T-helper 2 cell treated with Interferon-gamma antibody and Interleukin-4, amounts not matched to agents 5 μg/mL and 100 μg/mL, for 36 hours (primary cell): ENCODE data around the gene EIF2B2.

Experiments
- DNase-seq: peaks from one replicate; pipeline ENCODE4 v3.0.0; 2021; ENCODE audit warnings: low spot score
- H3K27ac Mint-ChIP-seq: one replicate; pipeline ENCODE4 v1.8.0; 2021; ENCODE audit warnings: mild to moderate bottlenecking, mixed read lengths
- H3K27me3 Mint-ChIP-seq: one replicate; pipeline ENCODE4 v1.8.0; 2021; ENCODE audit warnings: low read depth, mixed read lengths
- H3K36me3 Mint-ChIP-seq: one replicate; pipeline ENCODE4 v1.8.0; 2021; ENCODE audit warnings: low read depth, mixed read lengths
- H3K4me1 Mint-ChIP-seq: one replicate; pipeline ENCODE4 v1.8.0; 2021; ENCODE audit warnings: low read depth, mixed read lengths
- H3K4me3 Mint-ChIP-seq: one replicate; pipeline ENCODE4 v1.8.0; 2022; ENCODE audit warnings: mild to moderate bottlenecking, moderate library complexity, mixed read lengths
- H3K9me3 Mint-ChIP-seq: one replicate; pipeline ENCODE4 v1.8.0; 2021; ENCODE audit warnings: mixed read lengths

Gene EIF2B2

GRCh38 chr14:75002392-75003249 is at the start of gene EIF2B2:
EIF2B2 (plus strand) TSS chr14:75002921; CDS start chr14:75002991, 70 bp downstream.
- Mint-ChIP-seq H3K36me3 (peaks cover 41% of the 10 kb centered on the region), H3K9me3 (peaks cover 7% of the 10 kb centered on the region), H3K27ac (peak within 1 kb of the TSS; percentile 96), H3K4me3 (peak within 1 kb of the TSS; percentile 97), H3K4me1 (peaks cover 29% of the 10 kb centered on the region), H3K27me3 (peaks cover 7% of the 10 kb centered on the region)
- peak; percentile 99 for DNase-seq

GRCh38 chr14:74953686-74954085 is 49.0 kb upstream of the EIF2B2 start:
- DNase-seq: no peak
- Mint-ChIP-seq H3K4me1 (peaks cover 1% of the 10 kb centered on the region), H3K36me3 (no peaks in the 10 kb centered on the region), H3K27ac (no peak overlapping the region), H3K27me3 (peaks cover 11% of the 10 kb centered on the region), H3K4me3 (no peak overlapping the region), H3K9me3 (no peaks in the 10 kb centered on the region)

DNA sequence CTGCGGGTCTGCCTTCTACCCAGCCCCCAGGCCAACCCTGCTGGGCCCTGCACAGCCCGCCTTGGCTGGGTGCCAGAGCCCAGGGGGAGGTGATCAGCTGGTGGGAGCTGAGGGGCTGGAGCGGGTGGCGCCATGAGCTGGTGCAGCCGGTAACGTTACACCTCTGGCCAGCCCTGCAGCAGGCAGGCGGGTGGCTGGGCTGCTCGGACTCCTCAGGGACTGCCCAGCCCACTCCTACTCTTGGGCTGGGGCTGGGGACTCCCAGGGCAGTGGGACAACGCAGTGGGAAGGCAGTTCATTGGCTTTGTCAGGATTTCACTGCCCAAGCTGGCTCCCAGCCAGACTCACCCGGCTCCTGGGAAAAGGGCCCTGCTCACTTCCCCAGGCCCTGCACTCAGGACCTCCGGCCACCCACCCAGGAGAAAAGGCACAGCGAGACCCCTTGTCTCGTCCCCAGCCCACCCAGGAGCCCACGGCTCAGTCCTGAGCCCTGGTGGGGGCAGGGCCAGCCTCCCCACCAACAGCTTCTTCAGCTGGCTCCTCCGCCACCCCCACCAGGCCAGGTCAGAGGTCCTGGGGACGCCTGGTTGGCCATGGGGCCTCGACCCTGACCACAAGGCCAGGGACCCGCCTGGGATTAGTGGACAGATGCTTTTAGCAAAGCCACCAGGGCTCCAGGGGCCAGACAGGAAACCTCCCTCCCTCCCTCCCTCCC is 48.3 kb upstream of the EIF2B2 start:
- Mint-ChIP-seq H3K9me3 (no peaks in the 10 kb centered on the region), H3K36me3 (no peaks in the 10 kb centered on the region), H3K27ac (no peak overlapping the region), H3K27me3 (peaks cover 11% of the 10 kb centered on the region), H3K4me1 (peaks cover 1% of the 10 kb centered on the region), H3K4me3 (no peak overlapping the region)
- no peak for DNase-seq

DNA sequence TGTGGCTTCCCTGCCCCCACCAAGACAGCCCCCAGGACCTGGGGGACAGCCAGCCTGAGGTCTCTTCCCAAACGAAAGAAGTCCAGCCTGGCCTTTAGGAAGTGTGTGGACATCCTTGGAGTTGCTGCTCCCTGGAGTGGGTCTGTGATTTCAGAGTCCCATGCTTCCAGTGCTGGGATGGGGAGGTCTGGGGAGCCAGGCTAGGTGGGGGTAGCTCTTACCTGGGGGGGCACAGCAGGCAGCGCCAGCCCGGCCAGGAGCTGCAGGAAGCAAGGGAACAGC is 47.8 kb upstream of the EIF2B2 start:
- no peaks in the 10 kb centered on the region for H3K9me3 Mint-ChIP-seq
- H3K4me3 Mint-ChIP-seq: peak overlapping the region; percentile 51
- peaks cover 11% of the 10 kb centered on the region for H3K27me3 Mint-ChIP-seq
- no peak overlapping the region for H3K27ac Mint-ChIP-seq
- H3K36me3 Mint-ChIP-seq: no peaks in the 10 kb centered on the region
- peaks cover 1% of the 10 kb centered on the region for H3K4me1 Mint-ChIP-seq
- no peak for DNase-seq

DNA sequence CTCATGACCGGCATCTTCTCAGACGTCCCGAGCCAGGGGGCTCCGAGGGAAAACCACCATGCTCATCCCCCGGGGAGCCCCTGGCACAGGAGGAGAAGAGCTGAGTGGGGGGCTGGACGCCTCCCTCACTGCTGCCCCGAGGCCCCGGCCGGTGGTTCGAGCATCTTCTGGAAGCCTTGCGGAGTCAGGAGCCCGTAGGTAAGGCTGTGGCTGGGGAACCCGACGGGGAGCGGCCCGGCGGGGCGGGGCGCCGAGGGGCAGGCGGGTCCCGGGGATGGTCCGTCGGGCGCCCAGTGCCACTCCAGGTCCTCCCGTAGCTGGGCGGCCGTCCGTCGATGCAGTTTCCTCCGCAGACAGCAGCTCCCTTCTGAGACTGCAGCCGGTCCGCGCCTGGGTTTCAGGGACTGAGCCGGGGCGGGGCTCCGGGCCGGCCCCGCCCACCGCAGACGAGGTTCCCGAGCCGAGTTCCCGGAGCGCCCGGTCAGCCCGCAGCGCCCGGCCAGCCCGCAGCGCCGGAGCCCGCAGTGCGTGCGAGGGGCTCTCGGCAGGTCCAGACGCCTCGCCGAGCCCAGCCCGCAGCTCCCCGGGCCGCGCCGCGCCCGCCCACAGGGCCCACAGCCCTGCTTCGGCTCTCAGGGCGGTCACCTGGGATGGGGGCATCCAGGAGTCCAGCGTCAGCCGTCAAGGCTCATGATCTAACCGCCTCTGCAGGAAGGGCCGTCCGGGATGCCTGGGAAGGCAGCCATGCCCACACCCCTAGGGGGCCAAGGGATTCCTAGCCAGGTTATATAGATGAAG is 47.3 kb upstream of the EIF2B2 start, which contains the start of gene PGF:
TSS of gene PGF (minus strand) at position 369 of the 798 bp plus-strand sequence. CDS start at position 14, 355 bp downstream.
- peaks cover 11% of the 10 kb centered on the region for H3K27me3 Mint-ChIP-seq
- DNase-seq: peak; percentile 33
- H3K9me3 Mint-ChIP-seq: no peaks in the 10 kb centered on the region
- peak within 1 kb of the TSS; percentile 51 for H3K4me3 Mint-ChIP-seq
- no peaks in the 10 kb centered on the region for H3K36me3 Mint-ChIP-seq
- H3K27ac Mint-ChIP-seq: no peak within 1 kb of the TSS
- peaks cover 1% of the 10 kb centered on the region for H3K4me1 Mint-ChIP-seq

DNA sequence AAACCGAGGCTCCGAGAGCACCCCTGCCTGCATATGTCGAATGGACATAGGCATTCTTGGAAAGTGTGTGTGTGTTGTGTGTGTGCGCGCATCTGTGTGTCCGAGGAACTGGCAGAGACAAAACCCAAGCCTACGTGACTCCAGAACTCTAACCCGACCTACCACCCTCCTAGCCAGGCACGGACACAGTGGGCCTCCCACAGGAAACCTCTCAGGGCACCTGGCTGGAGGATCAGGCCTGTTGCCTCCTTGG is 46.8 kb upstream of the EIF2B2 start:
- H3K27ac Mint-ChIP-seq: no peak overlapping the region
- H3K4me1 Mint-ChIP-seq: peaks cover 1% of the 10 kb centered on the region
- no peaks in the 10 kb centered on the region for H3K9me3 Mint-ChIP-seq
- peaks cover 11% of the 10 kb centered on the region for H3K27me3 Mint-ChIP-seq
- H3K36me3 Mint-ChIP-seq: no peaks in the 10 kb centered on the region
- peak overlapping the region; percentile 39 for H3K4me3 Mint-ChIP-seq
- DNase-seq: no peak

GRCh38 chr14:74956280-74957072 is 46.2 kb upstream of the EIF2B2 start:
- no peak for DNase-seq
- H3K36me3 Mint-ChIP-seq: no peaks in the 10 kb centered on the region
- peak overlapping the region; percentile 39 for H3K4me3 Mint-ChIP-seq
- no peaks in the 10 kb centered on the region for H3K9me3 Mint-ChIP-seq
- peaks cover 1% of the 10 kb centered on the region for H3K4me1 Mint-ChIP-seq
- no peak overlapping the region for H3K27ac Mint-ChIP-seq
- peaks cover 11% of the 10 kb centered on the region for H3K27me3 Mint-ChIP-seq

GRCh38 chr14:74959596-74960180 is 43.0 kb upstream of the EIF2B2 start:
- H3K4me3 Mint-ChIP-seq: no peak overlapping the region

GRCh38 chr14:74960736-74961135 is 42.0 kb upstream of the EIF2B2 start:
- Mint-ChIP-seq H3K4me3 (no peak overlapping the region), H3K27ac (no peak overlapping the region), H3K36me3 (no peaks in the 10 kb centered on the region), H3K27me3 (peaks cover 17% of the 10 kb centered on the region), H3K9me3 (no peaks in the 10 kb centered on the region), H3K4me1 (no peaks in the 10 kb centered on the region)
- DNase-seq: no peak

More at GRCh38 chr14:74959596-74960180, 43.0 kb upstream of the EIF2B2 start:
- Mint-ChIP-seq H3K4me1 (no peaks in the 10 kb centered on the region), H3K36me3 (no peaks in the 10 kb centered on the region), H3K9me3 (no peaks in the 10 kb centered on the region), H3K27me3 (peaks cover 17% of the 10 kb centered on the region), H3K27ac (no peak overlapping the region)
- DNase-seq: no peak

DNA sequence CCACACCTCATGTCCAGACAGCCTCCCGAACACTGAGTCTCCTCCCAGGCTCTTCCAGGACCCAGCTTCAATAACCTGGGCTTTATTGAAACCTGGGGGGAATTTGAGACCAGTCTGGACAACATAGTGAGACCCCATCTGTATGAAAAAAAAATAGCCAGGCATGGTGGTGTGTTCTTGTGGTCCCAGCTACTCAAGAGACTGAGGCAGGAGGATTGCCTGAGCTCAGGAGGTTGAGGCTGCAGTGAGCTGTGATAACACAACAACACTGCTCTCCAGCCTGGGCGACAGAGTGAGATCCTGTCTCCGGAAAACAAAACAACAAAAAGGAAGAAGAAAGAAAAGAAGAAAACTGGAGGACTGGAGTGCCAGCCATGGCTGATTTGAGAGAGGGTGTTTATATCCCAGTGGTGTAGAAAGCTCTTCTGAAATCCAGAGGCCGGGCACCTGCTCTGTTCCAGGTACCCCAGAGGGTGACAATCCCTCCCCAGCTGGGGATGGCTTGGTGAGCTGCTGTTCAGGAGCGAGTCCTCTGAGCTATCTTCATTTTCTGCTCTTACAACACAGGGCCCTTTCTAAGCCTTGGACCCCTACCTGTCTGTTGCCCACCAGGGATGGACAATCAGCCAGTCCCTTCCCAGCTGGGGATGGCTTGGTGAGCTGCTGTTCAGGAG is 41.3 kb upstream of the EIF2B2 start:
- Mint-ChIP-seq H3K27ac (no peak overlapping the region), H3K27me3 (peaks cover 15% of the 10 kb centered on the region), H3K36me3 (no peaks in the 10 kb centered on the region), H3K4me3 (no peak overlapping the region), H3K4me1 (no peaks in the 10 kb centered on the region), H3K9me3 (no peaks in the 10 kb centered on the region)
- DNase-seq: no peak

DNA sequence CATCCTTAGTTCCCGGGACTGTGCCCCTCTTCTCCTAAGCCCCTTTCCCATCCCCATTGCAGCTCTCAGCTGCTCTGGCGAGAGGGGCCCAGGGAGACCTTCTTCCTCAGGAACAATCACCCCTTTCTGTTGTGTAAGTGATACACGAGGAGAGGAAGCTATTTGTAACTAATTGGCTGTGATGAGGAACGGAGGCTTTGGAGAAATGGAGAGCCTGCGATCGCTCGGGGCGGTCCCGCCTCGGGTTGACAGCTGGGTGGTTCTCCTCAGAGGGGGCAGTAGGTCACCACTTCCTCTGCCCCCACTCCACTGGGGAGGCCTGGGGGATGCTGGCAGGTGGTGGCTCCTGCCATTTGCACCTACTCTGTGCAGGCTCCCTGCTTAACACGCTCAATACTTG is 40.7 kb upstream of the EIF2B2 start:
- peaks cover 12% of the 10 kb centered on the region for H3K27me3 Mint-ChIP-seq
- no peak overlapping the region for H3K27ac Mint-ChIP-seq
- no peak for DNase-seq
- no peaks in the 10 kb centered on the region for H3K36me3 Mint-ChIP-seq
- no peaks in the 10 kb centered on the region for H3K4me1 Mint-ChIP-seq
- H3K9me3 Mint-ChIP-seq: no peaks in the 10 kb centered on the region
- H3K4me3 Mint-ChIP-seq: no peak overlapping the region

GRCh38 chr14:74962493-74962892 is 40.2 kb upstream of the EIF2B2 start:
- Mint-ChIP-seq H3K36me3 (no peaks in the 10 kb centered on the region), H3K4me1 (no peaks in the 10 kb centered on the region), H3K27me3 (peaks cover 14% of the 10 kb centered on the region), H3K4me3 (no peak overlapping the region), H3K9me3 (no peaks in the 10 kb centered on the region), H3K27ac (no peak overlapping the region)
- no peak for DNase-seq

GRCh38 chr14:74963178-74963704 is 39.5 kb upstream of the EIF2B2 start:
- H3K4me1 Mint-ChIP-seq: no peaks in the 10 kb centered on the region

More at GRCh38 chr14:74963178-74963704, 39.5 kb upstream of the EIF2B2 start:
- H3K27ac Mint-ChIP-seq: no peak overlapping the region
- DNase-seq: no peak
- H3K27me3 Mint-ChIP-seq: peaks cover 15% of the 10 kb centered on the region
- no peaks in the 10 kb centered on the region for H3K9me3 Mint-ChIP-seq
- no peaks in the 10 kb centered on the region for H3K36me3 Mint-ChIP-seq
- no peak overlapping the region for H3K4me3 Mint-ChIP-seq
